ENCODE data around the gene ZNF215. TPM values are rescaled to one million over a fixed set of nuclear protein-coding genes. Genes with fewer than 3 reads are reported as not detected.
"Not testable (repeated sequence)": the region's sequence is repeated elsewhere in the genome, so short reads cannot be mapped to it uniquely, and the experiment has no call there.

Gene ZNF215
- total and polyA plus RNA-seq, 8 donors, result 0.46 to 12.3 (median 1.0) TPM; not detected in 1

DNA sequence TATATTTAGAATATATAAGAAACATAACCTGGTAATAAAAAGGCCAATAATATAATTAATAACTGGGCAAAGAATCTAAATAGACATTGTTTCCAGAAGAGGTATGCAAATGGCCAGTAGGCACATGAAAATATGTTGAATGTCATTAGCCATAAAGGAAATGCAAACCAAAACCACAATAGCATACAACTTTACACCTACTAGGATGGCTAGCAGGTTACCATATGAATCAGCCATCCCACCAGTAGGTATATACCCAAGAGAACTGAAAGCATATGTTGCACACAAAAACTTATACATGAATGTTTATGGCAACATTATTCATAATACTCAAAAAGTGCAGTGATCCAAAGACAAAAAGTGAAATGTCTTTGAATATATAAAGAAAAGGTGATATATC is 31.2 kb upstream of the ZNF215 start:
- Histone ChIP-seq H3K4me1 (no peaks in the 10 kb centered on the region), H3K36me3 (no peaks in the 10 kb centered on the region), H3K4me3 (no peak overlapping the region), H3K27ac (no peak overlapping the region), H3K27me3 (no peaks in the 10 kb centered on the region), H3K9me3 (no peaks in the 10 kb centered on the region)
- intact Hi-C loops (cut with DNase I; ENCODE audit: low total_unique reads), result no loop called here
- no peak for TF ChIP-seq EP300 (IDR thresholded peaks at IDR 0.05)
- TF ChIP-seq, protein P1, sequence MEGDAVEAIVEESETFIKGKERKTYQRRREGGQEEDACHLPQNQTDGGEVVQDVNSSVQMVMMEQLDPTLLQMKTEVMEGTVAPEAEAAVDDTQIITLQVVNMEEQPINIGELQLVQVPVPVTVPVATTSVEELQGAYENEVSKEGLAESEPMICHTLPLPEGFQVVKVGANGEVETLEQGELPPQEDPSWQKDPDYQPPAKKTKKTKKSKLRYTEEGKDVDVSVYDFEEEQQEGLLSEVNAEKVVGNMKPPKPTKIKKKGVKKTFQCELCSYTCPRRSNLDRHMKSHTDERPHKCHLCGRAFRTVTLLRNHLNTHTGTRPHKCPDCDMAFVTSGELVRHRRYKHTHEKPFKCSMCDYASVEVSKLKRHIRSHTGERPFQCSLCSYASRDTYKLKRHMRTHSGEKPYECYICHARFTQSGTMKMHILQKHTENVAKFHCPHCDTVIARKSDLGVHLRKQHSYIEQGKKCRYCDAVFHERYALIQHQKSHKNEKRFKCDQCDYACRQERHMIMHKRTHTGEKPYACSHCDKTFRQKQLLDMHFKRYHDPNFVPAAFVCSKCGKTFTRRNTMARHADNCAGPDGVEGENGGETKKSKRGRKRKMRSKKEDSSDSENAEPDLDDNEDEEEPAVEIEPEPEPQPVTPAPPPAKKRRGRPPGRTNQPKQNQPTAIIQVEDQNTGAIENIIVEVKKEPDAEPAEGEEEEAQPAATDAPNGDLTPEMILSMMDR (IDR thresholded peaks at IDR 0.05), result no peak
- TF ChIP-seq POLR2AphosphoS5 (IDR thresholded peaks at IDR 0.05), result no peak
- no peak for TF ChIP-seq POLR2A (IDR thresholded peaks at IDR 0.05)
- DNase-seq, result no peak

DNA sequence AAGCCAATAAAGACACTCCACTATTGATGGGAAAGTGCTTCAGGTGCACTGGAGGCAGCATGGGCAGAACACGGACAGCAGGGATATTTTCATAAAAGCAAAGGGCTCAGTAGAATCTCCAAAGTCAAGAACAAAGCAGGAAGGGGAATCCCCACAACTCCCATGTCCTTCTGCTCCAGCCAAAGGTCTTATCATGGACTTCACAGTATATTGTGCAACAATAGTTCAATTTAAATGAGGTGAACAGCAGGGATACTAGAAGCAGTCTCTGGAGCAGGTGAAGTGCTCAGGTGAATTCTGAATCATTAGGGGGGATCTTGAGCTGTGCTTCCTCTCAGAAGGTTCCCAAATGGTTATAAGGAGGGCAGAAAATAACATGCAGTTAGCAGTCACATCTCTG is 27.3 kb upstream of the ZNF215 start:
- Histone ChIP-seq H3K9me3 (no peaks in the 10 kb centered on the region), H3K4me1 (no peaks in the 10 kb centered on the region), H3K27me3 (no peaks in the 10 kb centered on the region), H3K4me3 (no peak overlapping the region), H3K36me3 (no peaks in the 10 kb centered on the region), H3K27ac (no peak overlapping the region)
- TF ChIP-seq EP300 (IDR thresholded peaks at IDR 0.05) (no peak), POLR2AphosphoS5 (IDR thresholded peaks at IDR 0.05) (no peak), POLR2A (IDR thresholded peaks at IDR 0.05) (no peak)
- TF ChIP-seq, protein P1 (IDR thresholded peaks at IDR 0.05), result no peak
- WGBS, 5 donors, result 45 to 66% (median 51%) methylated on average over 1 of the region's 1 CpG
- intact Hi-C loops (cut with DNase I; ENCODE audit: low total_unique reads), result no loop called here
- no peak for DNase-seq

DNA sequence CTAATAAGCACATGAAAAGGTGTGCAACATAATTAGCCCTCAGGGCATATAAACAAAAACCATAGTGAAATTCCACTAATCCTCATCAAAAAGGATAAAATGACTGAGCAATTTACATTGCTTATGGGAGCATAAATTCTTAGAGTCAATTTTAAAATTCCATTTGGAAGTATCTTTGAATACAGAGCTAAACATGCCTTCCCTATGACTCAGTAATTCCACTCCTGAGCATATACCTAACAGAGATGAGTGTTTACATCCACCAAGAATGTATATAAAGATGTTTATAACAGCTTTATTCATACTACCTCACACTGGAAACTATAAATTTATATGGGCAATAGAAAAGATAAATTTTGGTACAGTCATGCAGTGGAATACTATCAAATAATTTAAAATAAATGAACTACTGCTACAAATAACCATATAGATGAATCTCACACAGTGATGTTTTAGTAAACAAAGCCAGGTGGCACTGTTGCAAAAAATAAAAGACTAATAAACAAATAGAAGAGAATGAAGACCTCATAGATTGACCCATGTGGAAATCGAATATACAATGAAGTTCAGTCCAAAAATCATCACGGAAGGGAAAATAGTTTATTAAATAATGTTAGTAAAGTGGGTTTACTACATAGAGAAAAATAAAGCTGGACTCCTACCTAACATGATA is 25.8 kb upstream of the ZNF215 start:
- Histone ChIP-seq H3K27ac (no peak overlapping the region), H3K27me3 (no peaks in the 10 kb centered on the region), H3K36me3 (no peaks in the 10 kb centered on the region), H3K4me3 (no peak overlapping the region), H3K4me1 (no peaks in the 10 kb centered on the region), H3K9me3 (no peaks in the 10 kb centered on the region)
- no peak for DNase-seq
- TF ChIP-seq POLR2AphosphoS5 (IDR thresholded peaks at IDR 0.05) (no peak), POLR2A (IDR thresholded peaks at IDR 0.05) (no peak), EP300 (IDR thresholded peaks at IDR 0.05) (no peak)
- TF ChIP-seq, protein P1 (IDR thresholded peaks at IDR 0.05), result no peak
- 41 to 66% (median 53%) methylated on average over 2 of the region's 2 CpGs for WGBS, 5 donors
- intact Hi-C loops (cut with DNase I; ENCODE audit: low total_unique reads), result no loop called here

DNA sequence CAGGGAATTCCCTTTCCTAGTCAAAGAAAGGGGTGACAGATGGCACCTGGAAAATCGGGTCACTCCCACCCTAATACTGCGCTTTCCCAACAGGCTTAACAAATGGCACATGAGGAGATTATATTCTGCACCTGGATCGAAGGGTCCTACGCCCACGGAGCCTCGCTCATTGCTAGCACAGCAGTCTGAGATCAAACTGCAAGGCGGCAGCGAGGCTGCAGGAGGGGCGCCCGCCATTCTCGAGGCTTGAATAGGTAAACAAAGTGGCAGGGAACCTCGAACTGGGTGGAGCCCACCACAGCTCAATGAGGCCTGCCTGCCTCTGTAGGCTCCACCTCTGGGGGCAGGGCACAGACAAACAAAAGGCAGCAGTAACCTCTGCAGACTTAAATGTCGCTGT is 21.4 kb upstream of the ZNF215 start:
- H3K9me3 ChIP-seq; intact Hi-C loops (cut with DNase I; ENCODE audit: low total_unique reads); H3K4me1 ChIP-seq; H3K36me3 ChIP-seq; DNase-seq; H3K4me3 ChIP-seq; H3K27me3 ChIP-seq; H3K27ac ChIP-seq: not testable (repeated sequence)
- 76 to 90% (median 80%) methylated on average over 13 of the region's 13 CpGs for WGBS, 5 donors

DNA sequence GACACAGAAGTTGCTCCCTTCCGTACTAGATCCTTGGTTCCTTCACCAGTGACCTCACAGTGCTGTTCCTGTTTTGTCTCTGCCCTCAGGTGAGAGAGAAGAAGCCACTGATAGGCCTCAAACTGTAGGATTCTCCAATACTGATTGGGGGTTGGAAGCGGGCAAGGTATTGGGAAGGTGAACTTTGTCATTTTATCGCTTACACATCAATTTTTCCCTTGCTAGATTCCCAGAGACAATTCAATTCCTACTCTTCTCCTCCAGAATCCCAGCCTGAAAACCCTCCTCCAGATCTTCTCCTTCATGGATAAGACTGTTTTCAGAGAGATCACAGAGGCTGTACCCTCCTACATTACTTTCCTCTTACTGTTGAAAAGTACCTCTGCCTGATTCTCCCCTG is 14.8 kb upstream of the ZNF215 start:
- no peak for DNase-seq
- Histone ChIP-seq H3K4me1 (no peaks in the 10 kb centered on the region), H3K4me3 (no peak overlapping the region), H3K27ac (no peak overlapping the region), H3K9me3 (no peaks in the 10 kb centered on the region), H3K36me3 (no peaks in the 10 kb centered on the region), H3K27me3 (no peaks in the 10 kb centered on the region)
- 84 to 93% (median 89%) methylated on average over 3 of the region's 3 CpGs for WGBS, 5 donors
- intact Hi-C loops (cut with DNase I; ENCODE audit: low total_unique reads), result no loop called here
- TF ChIP-seq POLR2AphosphoS5 (IDR thresholded peaks at IDR 0.05) (no peak), EP300 (IDR thresholded peaks at IDR 0.05) (no peak), POLR2A (IDR thresholded peaks at IDR 0.05) (no peak)
- TF ChIP-seq, protein P1 (IDR thresholded peaks at IDR 0.05), result no peak
